GM23338 (cell line): ENCODE results near the gene KCNJ6.

Experiments used
- CREB1 ChIP-seq: fragments of 250-450 bp; sonication (Bioruptor Pico); IDR thresholded peaks from 2 replicates; pipeline ENCODE4 v1.5.0; 2020; ENCODE audit warnings: low read depth, mild to moderate bottlenecking, moderate library complexity
- EZH2 ChIP-seq: fragments of 200-600 bp; sonication (generic); IDR thresholded peaks from one replicate; pipeline ENCODE4 v1.8.0; 2017; ENCODE audit warnings: antibody characterized with exemption, mild to moderate bottlenecking, low read depth; ENCODE audit not compliant: unreplicated experiment
- POLR2AphosphoS5 ChIP-seq: IDR thresholded peaks from 2 replicates; pipeline ENCODE4 v1.6.1; 2016; ENCODE audit warnings: antibody characterized with exemption, low read depth
- TF ChIP-seq, protein P1 (sequence below), 2 experiments: fragments of 200-600 bp in 1 of 2; sonication (generic) in 1 of 2; conservative IDR thresholded peaks; 2 replicates each; pipeline versions ENCODE4 v1.5.1 to v1.6.1; 2016 to 2017; ENCODE audit warnings: antibody characterized with exemption in 2 of 2, low read depth in 2 of 2, mild to moderate bottlenecking in 2 of 2, moderate library complexity in 1 of 2
- TF ChIP-seq, protein P2 (sequence below): IDR thresholded peaks from one replicate; pipeline ENCODE4 v1.6.1; 2018; ENCODE audit warnings: antibody characterized with exemption; ENCODE audit not compliant: unreplicated experiment

DNA sequence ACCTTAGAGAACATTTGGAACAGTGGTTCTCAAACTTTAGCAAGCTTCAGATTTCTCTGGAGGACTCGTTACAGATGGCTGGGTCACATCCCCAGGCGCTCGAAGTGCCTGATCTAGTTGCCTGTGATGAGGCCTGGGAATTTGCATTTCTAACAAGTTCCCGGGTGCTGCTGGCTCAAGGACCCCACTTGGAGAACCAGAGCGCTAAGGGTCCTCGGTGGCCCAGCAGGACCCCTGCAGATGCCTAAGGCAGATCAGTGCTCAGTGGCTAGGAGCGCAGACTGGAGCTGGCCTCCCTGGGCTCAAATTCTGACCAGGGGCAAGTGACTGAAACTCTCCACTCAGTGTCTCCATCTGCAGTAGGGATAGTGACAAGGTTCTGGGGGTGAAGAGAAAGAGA lies 341.5 kb downstream of the KCNJ6 start:
- TF ChIP-seq, protein P1, sequence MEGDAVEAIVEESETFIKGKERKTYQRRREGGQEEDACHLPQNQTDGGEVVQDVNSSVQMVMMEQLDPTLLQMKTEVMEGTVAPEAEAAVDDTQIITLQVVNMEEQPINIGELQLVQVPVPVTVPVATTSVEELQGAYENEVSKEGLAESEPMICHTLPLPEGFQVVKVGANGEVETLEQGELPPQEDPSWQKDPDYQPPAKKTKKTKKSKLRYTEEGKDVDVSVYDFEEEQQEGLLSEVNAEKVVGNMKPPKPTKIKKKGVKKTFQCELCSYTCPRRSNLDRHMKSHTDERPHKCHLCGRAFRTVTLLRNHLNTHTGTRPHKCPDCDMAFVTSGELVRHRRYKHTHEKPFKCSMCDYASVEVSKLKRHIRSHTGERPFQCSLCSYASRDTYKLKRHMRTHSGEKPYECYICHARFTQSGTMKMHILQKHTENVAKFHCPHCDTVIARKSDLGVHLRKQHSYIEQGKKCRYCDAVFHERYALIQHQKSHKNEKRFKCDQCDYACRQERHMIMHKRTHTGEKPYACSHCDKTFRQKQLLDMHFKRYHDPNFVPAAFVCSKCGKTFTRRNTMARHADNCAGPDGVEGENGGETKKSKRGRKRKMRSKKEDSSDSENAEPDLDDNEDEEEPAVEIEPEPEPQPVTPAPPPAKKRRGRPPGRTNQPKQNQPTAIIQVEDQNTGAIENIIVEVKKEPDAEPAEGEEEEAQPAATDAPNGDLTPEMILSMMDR (conservative IDR thresholded peaks at IDR 0.05; ENCODE audit: low read depth in 2 of 2) = no peak
- TF ChIP-seq EZH2 = no peak
- no peak for TF ChIP-seq POLR2AphosphoS5
- TF ChIP-seq, protein P2, sequence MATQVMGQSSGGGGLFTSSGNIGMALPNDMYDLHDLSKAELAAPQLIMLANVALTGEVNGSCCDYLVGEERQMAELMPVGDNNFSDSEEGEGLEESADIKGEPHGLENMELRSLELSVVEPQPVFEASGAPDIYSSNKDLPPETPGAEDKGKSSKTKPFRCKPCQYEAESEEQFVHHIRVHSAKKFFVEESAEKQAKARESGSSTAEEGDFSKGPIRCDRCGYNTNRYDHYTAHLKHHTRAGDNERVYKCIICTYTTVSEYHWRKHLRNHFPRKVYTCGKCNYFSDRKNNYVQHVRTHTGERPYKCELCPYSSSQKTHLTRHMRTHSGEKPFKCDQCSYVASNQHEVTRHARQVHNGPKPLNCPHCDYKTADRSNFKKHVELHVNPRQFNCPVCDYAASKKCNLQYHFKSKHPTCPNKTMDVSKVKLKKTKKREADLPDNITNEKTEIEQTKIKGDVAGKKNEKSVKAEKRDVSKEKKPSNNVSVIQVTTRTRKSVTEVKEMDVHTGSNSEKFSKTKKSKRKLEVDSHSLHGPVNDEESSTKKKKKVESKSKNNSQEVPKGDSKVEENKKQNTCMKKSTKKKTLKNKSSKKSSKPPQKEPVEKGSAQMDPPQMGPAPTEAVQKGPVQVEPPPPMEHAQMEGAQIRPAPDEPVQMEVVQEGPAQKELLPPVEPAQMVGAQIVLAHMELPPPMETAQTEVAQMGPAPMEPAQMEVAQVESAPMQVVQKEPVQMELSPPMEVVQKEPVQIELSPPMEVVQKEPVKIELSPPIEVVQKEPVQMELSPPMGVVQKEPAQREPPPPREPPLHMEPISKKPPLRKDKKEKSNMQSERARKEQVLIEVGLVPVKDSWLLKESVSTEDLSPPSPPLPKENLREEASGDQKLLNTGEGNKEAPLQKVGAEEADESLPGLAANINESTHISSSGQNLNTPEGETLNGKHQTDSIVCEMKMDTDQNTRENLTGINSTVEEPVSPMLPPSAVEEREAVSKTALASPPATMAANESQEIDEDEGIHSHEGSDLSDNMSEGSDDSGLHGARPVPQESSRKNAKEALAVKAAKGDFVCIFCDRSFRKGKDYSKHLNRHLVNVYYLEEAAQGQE = no peak
- no peak for TF ChIP-seq CREB1 (CRISPR knock-in tag)
